Measurements from ENCODE around the gene EFCAB10. TPM values are rescaled to one million over a fixed set of nuclear protein-coding genes. Genes with fewer than 3 reads are reported as not detected.

The EFCAB10 gene
- total RNA-seq, 4 donors from 2014 or later: not detected

DNA sequence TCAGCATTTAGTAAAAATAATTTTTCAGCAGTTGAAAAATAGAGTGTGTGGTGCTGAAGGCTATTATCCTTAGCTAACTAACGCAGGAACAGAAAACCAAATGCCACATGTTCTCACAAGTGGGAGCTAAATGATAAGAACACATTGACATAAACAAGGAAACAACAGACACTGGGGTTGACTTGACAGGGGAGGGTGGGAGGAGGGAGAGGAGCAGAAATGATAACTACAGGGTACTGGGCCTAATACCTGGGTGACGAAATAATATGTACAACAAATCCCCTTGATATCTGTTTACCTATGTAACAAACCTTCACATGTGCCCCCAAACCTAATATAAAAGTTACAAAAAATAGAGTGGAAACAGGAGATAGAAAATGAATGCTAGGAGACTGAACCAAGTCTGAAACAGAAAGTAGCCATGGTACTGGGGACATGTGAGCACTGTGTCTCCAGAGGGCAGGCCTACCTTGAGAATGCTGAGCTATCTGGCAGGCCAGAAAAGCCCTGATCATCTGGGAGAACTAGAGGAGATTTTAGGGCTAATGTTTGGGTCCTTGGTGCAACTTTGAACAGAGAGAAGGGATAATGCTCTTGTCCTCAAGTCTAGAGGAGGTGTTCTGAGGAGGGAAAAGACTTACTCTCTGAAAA is 4.7 kb upstream of the EFCAB10 start:
- DNase-seq (ENCODE audit: low spot score) (no peak), ATAC-seq (ENCODE audit: low FRiP score) (no peak)
- TF ChIP-seq, protein P1, sequence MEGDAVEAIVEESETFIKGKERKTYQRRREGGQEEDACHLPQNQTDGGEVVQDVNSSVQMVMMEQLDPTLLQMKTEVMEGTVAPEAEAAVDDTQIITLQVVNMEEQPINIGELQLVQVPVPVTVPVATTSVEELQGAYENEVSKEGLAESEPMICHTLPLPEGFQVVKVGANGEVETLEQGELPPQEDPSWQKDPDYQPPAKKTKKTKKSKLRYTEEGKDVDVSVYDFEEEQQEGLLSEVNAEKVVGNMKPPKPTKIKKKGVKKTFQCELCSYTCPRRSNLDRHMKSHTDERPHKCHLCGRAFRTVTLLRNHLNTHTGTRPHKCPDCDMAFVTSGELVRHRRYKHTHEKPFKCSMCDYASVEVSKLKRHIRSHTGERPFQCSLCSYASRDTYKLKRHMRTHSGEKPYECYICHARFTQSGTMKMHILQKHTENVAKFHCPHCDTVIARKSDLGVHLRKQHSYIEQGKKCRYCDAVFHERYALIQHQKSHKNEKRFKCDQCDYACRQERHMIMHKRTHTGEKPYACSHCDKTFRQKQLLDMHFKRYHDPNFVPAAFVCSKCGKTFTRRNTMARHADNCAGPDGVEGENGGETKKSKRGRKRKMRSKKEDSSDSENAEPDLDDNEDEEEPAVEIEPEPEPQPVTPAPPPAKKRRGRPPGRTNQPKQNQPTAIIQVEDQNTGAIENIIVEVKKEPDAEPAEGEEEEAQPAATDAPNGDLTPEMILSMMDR (IDR thresholded peaks at IDR 0.05): no peak

DNA sequence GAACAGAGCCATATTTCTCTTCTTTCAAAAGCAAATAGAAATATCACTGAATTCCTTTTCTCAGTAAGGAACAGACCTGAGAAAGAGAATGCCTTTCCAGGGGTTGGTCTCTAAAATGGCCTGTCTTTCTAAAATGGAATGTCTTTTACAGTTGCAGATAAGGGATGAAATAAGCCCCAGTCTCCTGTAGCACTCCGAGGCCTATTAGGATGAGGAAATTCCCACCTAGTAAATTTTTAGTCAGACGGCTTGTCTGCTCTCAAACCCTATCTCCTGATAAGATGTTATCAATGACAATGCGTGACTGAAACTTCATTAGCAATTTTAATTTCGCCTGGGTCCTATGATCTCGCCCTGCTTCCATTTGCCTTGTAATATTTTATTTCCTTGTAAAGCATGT is 2.9 kb upstream of the EFCAB10 start:
- TF ChIP-seq, protein P1 (IDR thresholded peaks at IDR 0.05): no peak
- ATAC-seq (ENCODE audit: low FRiP score): no peak
- no peak for DNase-seq (ENCODE audit: low spot score)

DNA sequence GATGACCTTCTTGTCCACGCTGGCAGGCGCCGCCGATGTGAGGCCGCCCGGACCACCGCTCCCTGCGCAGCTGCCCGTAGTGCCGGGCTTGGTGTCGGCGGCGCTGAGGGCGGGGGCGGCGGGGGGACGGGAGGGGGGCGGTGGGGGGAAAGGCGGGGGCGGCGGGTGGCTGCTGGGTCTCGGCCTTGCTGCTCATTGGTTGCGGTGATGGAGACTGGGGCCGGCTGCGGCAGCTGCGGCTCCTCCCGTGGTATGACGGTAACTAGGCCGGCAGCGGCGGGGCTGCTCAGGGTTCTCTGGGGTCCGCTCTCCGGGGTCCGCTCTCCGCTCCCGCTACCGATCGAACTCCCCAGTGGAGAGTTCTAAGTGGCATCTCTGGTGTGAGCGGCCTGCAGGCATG is 1.8 kb upstream of the EFCAB10 start:
- ATAC-seq (ENCODE audit: low FRiP score) (no peak), DNase-seq (ENCODE audit: low spot score) (no peak)
- TF ChIP-seq, protein P1 (IDR thresholded peaks at IDR 0.05): no peak

DNA sequence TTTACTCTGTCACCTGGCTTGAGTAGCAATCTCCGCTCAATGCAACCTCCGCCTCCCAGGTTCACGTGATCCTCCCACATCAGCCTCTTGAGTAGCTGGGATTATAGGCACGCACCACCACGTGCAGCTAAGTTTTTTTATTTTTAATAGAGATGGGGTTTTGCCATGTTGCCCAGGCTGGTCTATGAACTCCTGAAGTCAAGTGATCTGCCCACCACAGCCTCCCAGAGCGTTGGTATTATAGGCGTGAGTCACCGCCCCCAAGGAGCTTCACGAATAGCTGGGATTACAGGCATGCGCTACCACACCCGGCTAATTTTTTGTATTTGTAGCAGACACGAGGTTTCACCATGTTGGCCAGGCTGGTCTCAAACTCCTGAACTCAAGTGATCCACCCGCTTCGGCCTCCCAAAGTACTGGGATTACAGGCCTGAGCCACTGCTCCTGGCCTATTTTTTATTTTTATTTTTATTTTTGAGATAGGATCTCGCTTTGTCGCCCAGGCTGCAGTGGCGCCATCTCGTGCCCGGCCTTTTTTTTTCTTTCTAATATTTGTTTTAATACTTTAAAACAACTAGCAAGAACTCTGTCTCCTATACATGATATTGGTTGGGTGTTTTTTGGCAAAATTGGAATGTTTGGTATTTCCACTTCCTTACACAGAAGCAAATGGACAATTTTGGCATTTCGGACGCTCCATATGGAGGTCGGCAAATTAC is 1.1 kb downstream of the EFCAB10 start:
- DNase-seq (ENCODE audit: low spot score) (no peak), ATAC-seq (ENCODE audit: low FRiP score) (no peak)
- TF ChIP-seq, protein P1 (IDR thresholded peaks at IDR 0.05): no peak

DNA sequence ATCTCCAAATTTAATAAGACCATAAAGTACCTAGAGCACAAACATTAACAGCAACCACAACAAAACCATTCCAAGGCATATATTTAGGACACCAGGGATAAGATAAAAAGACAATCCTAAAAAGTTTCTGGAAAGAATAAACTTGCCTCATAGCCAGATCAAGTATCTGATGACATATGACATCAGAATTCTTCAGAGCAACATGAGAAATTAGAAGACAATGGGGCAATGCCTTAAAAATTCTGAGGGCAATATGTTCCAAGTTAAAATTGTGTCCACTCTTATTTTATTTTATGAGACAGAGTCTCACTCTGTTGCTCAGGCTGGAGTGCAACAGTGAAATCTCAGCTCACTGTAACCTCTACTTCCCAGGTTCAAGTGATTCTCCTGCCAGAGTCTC is 2.8 kb downstream of the EFCAB10 start:
- no peak for ATAC-seq (ENCODE audit: low FRiP score)
- TF ChIP-seq, protein P1 (IDR thresholded peaks at IDR 0.05): no peak
- DNase-seq (ENCODE audit: low spot score): no peak

DNA sequence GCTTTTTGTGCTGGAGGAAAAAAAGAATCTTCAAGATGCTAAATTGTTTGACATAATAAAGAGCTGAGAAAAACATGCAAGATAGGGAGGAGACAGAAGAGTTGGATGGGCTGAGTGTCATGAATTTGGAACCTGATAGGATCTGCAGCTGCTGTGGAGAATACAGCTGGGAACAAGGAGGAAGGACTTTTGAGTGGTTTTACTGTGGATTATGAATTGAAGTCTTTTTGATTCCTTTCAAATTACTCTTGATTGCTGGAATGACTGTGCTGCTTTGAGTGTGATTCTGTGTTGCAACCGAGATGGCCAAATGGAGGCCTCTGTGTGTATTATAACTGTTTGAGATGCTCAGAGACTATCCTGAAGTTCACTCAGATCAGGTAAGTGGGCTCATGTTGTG is 4.0 kb downstream of the EFCAB10 start:
- ATAC-seq (ENCODE audit: low FRiP score) (no peak), DNase-seq (ENCODE audit: low spot score) (no peak)
- TF ChIP-seq, protein P1 (IDR thresholded peaks at IDR 0.05): no peak

DNA sequence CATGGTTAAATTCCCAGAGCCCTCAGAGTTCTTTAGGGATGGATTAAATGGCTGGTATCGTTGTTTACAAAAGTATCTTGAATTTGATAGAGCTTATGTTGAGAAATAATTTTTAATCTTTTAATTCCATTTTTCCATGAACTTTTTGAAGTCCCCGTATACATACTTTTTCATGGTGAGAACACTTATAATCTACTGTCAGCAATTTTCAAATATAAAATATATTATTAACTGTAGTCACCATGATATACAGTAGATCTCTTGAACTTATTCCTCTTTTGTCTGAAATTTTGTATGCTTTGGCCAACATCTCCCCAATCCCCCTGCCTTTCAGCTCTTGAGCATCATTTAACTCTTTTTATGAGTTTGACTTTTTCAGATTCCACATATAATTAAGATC is 9.4 kb downstream of the EFCAB10 start:
- DNase-seq (ENCODE audit: low spot score) (no peak), ATAC-seq (ENCODE audit: low FRiP score) (no peak)
- TF ChIP-seq, protein P1 (IDR thresholded peaks at IDR 0.05): no peak
